ENCODE results near the gene TSR1. TPM values are rescaled to one million over a fixed set of nuclear protein-coding genes. Genes with fewer than 3 reads are reported as not detected.
"Not testable (repeated sequence)": the region's sequence is repeated elsewhere in the genome, so short reads cannot be mapped to it uniquely, and the experiment has no call there.

The TSR1 gene
- total RNA-seq, 4 donors from 2014 or later = 3.0 to 18.9 (median 14.4) TPM

- no peak for DNase-seq
- H3K9me3 ChIP-seq = no peaks in the 10 kb centered on the region
- H3K27ac ChIP-seq = no peak overlapping the region
- H3K4me1 ChIP-seq = no peaks in the 10 kb centered on the region
- in situ Hi-C loops (cut with MboI; ENCODE audit: low pct_ligation_motif_present in 1 of 4, low pct_unique_long_range_greater_than_20kb in 1 of 4, low sequenced_read_pairs in 3 of 4) = no loop called here
- intact Hi-C loops (cut with DNase I; ENCODE audit: low total_unique reads) = no loop called here
- no peak overlapping the region for H3K4me3 ChIP-seq
- TF ChIP-seq POLR2A (IDR thresholded peaks at IDR 0.05) (no peak), EP300 (IDR thresholded peaks at IDR 0.05; ENCODE audit: low read depth) (no peak), POLR2AphosphoS5 (IDR thresholded peaks at IDR 0.05) (no peak), CTCF (IDR thresholded peaks at IDR 0.05) (no peak)
- H3K27me3 ChIP-seq = no peaks in the 10 kb centered on the region
- peaks cover 0 to 12% (median 4%) of the 10 kb centered on the region in 4 donors for H3K36me3 ChIP-seq
These were observed 17.2 kb downstream of the TSR1 start for GRCh38 chr17:2319051-2319450.

- H3K4me3 ChIP-seq = no peak overlapping the region
- H3K27me3 ChIP-seq = no peaks in the 10 kb centered on the region
- no peaks in the 10 kb centered on the region for H3K9me3 ChIP-seq
- in situ Hi-C loops (cut with MboI; ENCODE audit: low pct_ligation_motif_present in 1 of 4, low pct_unique_long_range_greater_than_20kb in 1 of 4, low sequenced_read_pairs in 3 of 4) = no loop called here
- no peak overlapping the region for H3K27ac ChIP-seq
- 92 to 100% methylated on average over 3 of the region's 3 CpGs for WGBS, 2 donors (ENCODE audit: low coverage in 1 of 2)
- no peak for DNase-seq
- H3K4me1 ChIP-seq = no peaks in the 10 kb centered on the region
- peaks cover 0 to 1% (median 0%) of the 10 kb centered on the region in 4 donors for H3K36me3 ChIP-seq
- no peak for TF ChIP-seq POLR2A (IDR thresholded peaks at IDR 0.05)
- no peak for TF ChIP-seq EP300 (IDR thresholded peaks at IDR 0.05; ENCODE audit: low read depth)
- no peak for TF ChIP-seq POLR2AphosphoS5 (IDR thresholded peaks at IDR 0.05)
- no peak for TF ChIP-seq CTCF (IDR thresholded peaks at IDR 0.05)
- intact Hi-C loops (cut with DNase I; ENCODE audit: low total_unique reads) = no loop called here
These were observed 18.5 kb downstream of the TSR1 start for GRCh38 chr17:2317796-2318195.

GRCh38 chr17:2316916-2317205 is 19.4 kb downstream of the TSR1 start:
- H3K9me3 ChIP-seq; H3K36me3 ChIP-seq; DNase-seq; H3K4me1 ChIP-seq; in situ Hi-C loops (cut with MboI; ENCODE audit: low pct_ligation_motif_present in 1 of 4, low pct_unique_long_range_greater_than_20kb in 1 of 4, low sequenced_read_pairs in 3 of 4); H3K4me3 ChIP-seq; intact Hi-C loops (cut with DNase I; ENCODE audit: low total_unique reads); H3K27ac ChIP-seq; H3K27me3 ChIP-seq: not testable (repeated sequence)
- WGBS, 2 donors (ENCODE audit: low coverage in 1 of 2) = 40 to 90% methylated on average over 1 to 7 of the region's 7 CpGs

- WGBS, 2 donors (ENCODE audit: low coverage in 1 of 2) = 91 to 95% methylated on average over 3 to 5 of the region's 5 CpGs
- H3K4me1 ChIP-seq = no peaks in the 10 kb centered on the region
- no peaks in the 10 kb centered on the region for H3K36me3 ChIP-seq
- no peak for DNase-seq
- no peaks in the 10 kb centered on the region for H3K9me3 ChIP-seq
- H3K4me3 ChIP-seq = no peak overlapping the region
- no peak overlapping the region for H3K27ac ChIP-seq
- in situ Hi-C loops (cut with MboI; ENCODE audit: low pct_ligation_motif_present in 1 of 4, low pct_unique_long_range_greater_than_20kb in 1 of 4, low sequenced_read_pairs in 3 of 4) (no loop called here), intact Hi-C loops (cut with DNase I; ENCODE audit: low total_unique reads) (no loop called here)
- H3K27me3 ChIP-seq = no peaks in the 10 kb centered on the region
- TF ChIP-seq EP300 (IDR thresholded peaks at IDR 0.05; ENCODE audit: low read depth) = no peak
These were observed 23.5 kb downstream of the TSR1 start for GRCh38 chr17:2312736-2313135.

GRCh38 chr17:2309338-2310154 is 26.7 kb downstream of the TSR1 start:
- no peak overlapping the region for H3K4me3 ChIP-seq
- no peak overlapping the region for H3K27ac ChIP-seq
- no peak for TF ChIP-seq CTCF (IDR thresholded peaks at IDR 0.05)
- no peak for TF ChIP-seq POLR2AphosphoS5 (IDR thresholded peaks at IDR 0.05)
- TF ChIP-seq EP300 (IDR thresholded peaks at IDR 0.05; ENCODE audit: low read depth) = no peak
- no peak for TF ChIP-seq POLR2A (IDR thresholded peaks at IDR 0.05)
- WGBS, 2 donors (ENCODE audit: low coverage in 1 of 2) = 31 to 59% methylated on average over 3 to 6 of the region's 6 CpGs
- no peaks in the 10 kb centered on the region for H3K36me3 ChIP-seq
- H3K9me3 ChIP-seq = no peaks in the 10 kb centered on the region
- H3K27me3 ChIP-seq = no peaks in the 10 kb centered on the region
- intact Hi-C loops (cut with DNase I; ENCODE audit: low total_unique reads) (no loop called here), in situ Hi-C loops (cut with MboI; ENCODE audit: low pct_ligation_motif_present in 1 of 4, low pct_unique_long_range_greater_than_20kb in 1 of 4, low sequenced_read_pairs in 3 of 4) (no loop called here)
- no peak for DNase-seq
- H3K4me1 ChIP-seq = peaks cover 0 to 3% (median 0%) of the 10 kb centered on the region in 4 donors
